SK-N-SH (cell line): Measurements from ENCODE around the gene CTNS. TPM values are rescaled to one million over a fixed set of nuclear protein-coding genes. Genes with fewer than 3 reads are reported as not detected.

Experiments
- CTCF ChIA-PET: fragments of 300-600, 350-600 bp; formaldehyde crosslinking; extraction: SDS; loops from one replicate; lab custom pipeline; 2021; lab: Yijun Ruan, JAX
- POLR2A ChIA-PET: fragments of 350-600 bp; sonication (Branson Sonifier 250); formaldehyde crosslinking; extraction: SDS; loops from one replicate; lab custom pipeline; 2020; ENCODE audit warnings: antibody characterized with exemption, inconsistent platforms; lab: Yijun Ruan, JAX
- DNase-seq: peaks from one replicate; pipeline ENCODE4 v3.0.0; 2012
- H2AFZ ChIP-seq: fragments of 200-600 bp; sonication (generic); 2 replicates; pipeline ENCODE4 v1.8.1; 2016; ENCODE audit warnings: antibody characterized with exemption, mild to moderate bottlenecking, low read depth
- H3F3A ChIP-seq: fragments of 200-600 bp; sonication (generic); replicated peaks from 2 replicates; pipeline ENCODE3; 2016; ENCODE audit warnings: antibody characterized with exemption, mild to moderate bottlenecking; ENCODE audit not compliant: insufficient read depth
- H3K27ac ChIP-seq, 2 experiments: fragments of 200-500 bp in 1 of 2; fragments of 200-600 bp in 1 of 2; sonication (Bioruptor generic) in 1 of 2; sonication (generic), shearing (Covaris generic) in 1 of 2; 2 replicates each; pipeline versions ENCODE4 v1.5.1 to v1.6.1; 2014 to 2016; ENCODE audit warnings: low read depth in 2 of 2, inconsistent platforms in 1 of 2, low read length in 1 of 2, mild to moderate bottlenecking in 1 of 2, mixed read lengths in 1 of 2
- H3K27me3 ChIP-seq: fragments of 200-600 bp; sonication (generic), shearing (Covaris generic); 2 replicates; pipeline ENCODE4 v1.6.1; 2016; ENCODE audit warnings: mixed run types; ENCODE audit not compliant: insufficient read depth
- H3K36me3 ChIP-seq, 2 experiments: fragments of 200-500 bp in 1 of 2; fragments of 200-600 bp in 1 of 2; sonication (Bioruptor generic) in 1 of 2; sonication (generic) in 1 of 2; replicated peaks in 1 of 2; 2 replicates each; pipeline versions ENCODE3 to v1.5.1; 2014 to 2016; ENCODE audit warnings: low read length in 1 of 2, mild to moderate bottlenecking in 1 of 2; ENCODE audit not compliant: insufficient read depth in 2 of 2, control insufficient read depth in 1 of 2
- H3K4me1 ChIP-seq, 2 experiments: fragments of 200-500 bp in 1 of 2; fragments of 200-600 bp in 1 of 2; sonication (Bioruptor generic) in 1 of 2; sonication (generic), shearing (Covaris generic) in 1 of 2; 2 replicates each; pipeline versions ENCODE4 v1.5.1 to v1.6.1; 2014 to 2016; ENCODE audit warnings: low read depth in 1 of 2, low read length in 1 of 2, mixed run types in 1 of 2; ENCODE audit not compliant: insufficient read depth in 2 of 2, control insufficient read depth in 1 of 2
- H3K4me2 ChIP-seq: fragments of 200-600 bp; sonication (generic), shearing (Covaris generic); 2 replicates; pipeline ENCODE4 v1.6.1; 2017; ENCODE audit warnings: mixed run types
- H3K4me3 ChIP-seq, 2 experiments: fragments of 200-500 bp in 1 of 2; fragments of 200-600 bp in 1 of 2; sonication (Bioruptor generic) in 1 of 2; sonication (generic), shearing (Covaris generic) in 1 of 2; 2 replicates each; pipeline versions ENCODE4 v1.5.1 to v1.8.1; 2014 to 2016; ENCODE audit warnings: low read depth in 2 of 2, inconsistent platforms in 1 of 2, low read length in 1 of 2, mild to moderate bottlenecking in 1 of 2, mixed read lengths in 1 of 2, moderate library complexity in 1 of 2
- H3K79me2 ChIP-seq: fragments of 200-600 bp; sonication (generic); 2 replicates; pipeline ENCODE4 v1.8.1; 2017; ENCODE audit warnings: mild to moderate bottlenecking; ENCODE audit not compliant: insufficient read depth
- H3K9ac ChIP-seq: fragments of 200-600 bp; sonication (generic); 2 replicates; pipeline ENCODE4 v1.6.1; 2017; ENCODE audit warnings: mixed run types
- H3K9me2 ChIP-seq: fragments of 200-600 bp; sonication (generic); 2 replicates; pipeline ENCODE4 v1.6.1; 2017; ENCODE audit warnings: mixed run types
- H3K9me3 ChIP-seq: fragments of 200-600 bp; sonication (generic); 2 replicates; pipeline ENCODE4 v1.6.1; 2017; ENCODE audit warnings: mixed run types, mild to moderate bottlenecking, moderate library complexity
- H4K20me1 ChIP-seq: fragments of 200-600 bp; sonication (generic); 2 replicates; pipeline ENCODE4 v1.6.1; 2017; ENCODE audit warnings: mild to moderate bottlenecking, mixed run types; ENCODE audit not compliant: insufficient read depth
- CHD2 ChIP-seq: fragments of 150-350 bp; IDR thresholded peaks from 2 replicates; pipeline ENCODE4 v1.6.1; 2018; ENCODE audit warnings: low read length; ENCODE audit not compliant: partially characterized antibody
- CTCF ChIP-seq: fragments of 200-600 bp; sonication (generic); IDR thresholded peaks from 2 replicates; pipeline ENCODE4 v1.6.1; 2017; ENCODE audit warnings: antibody characterized with exemption, mild to moderate bottlenecking, moderate library complexity
- ELF1 ChIP-seq: IDR thresholded peaks from 2 replicates; pipeline ENCODE4 v1.4.0; 2012
- FOXM1 ChIP-seq: IDR thresholded peaks from 2 replicates; pipeline ENCODE4 v1.4.0; 2012; ENCODE audit warnings: low read depth, mild to moderate bottlenecking
- GABPA ChIP-seq: IDR thresholded peaks from 2 replicates; pipeline ENCODE4 v1.4.0; 2012; ENCODE audit warnings: low read depth, mild to moderate bottlenecking
- IRF3 ChIP-seq: fragments of 150-350 bp; IDR thresholded peaks from 2 replicates; pipeline ENCODE4 v1.6.1; 2016; ENCODE audit warnings: mild to moderate bottlenecking, low read depth, low read length
- JUND ChIP-seq: IDR thresholded peaks from 2 replicates; pipeline ENCODE4 v1.4.0; 2012
- NRF1 ChIP-seq: IDR thresholded peaks from 2 replicates; pipeline ENCODE4 v1.6.1; 2012; ENCODE audit warnings: low read depth, mild to moderate bottlenecking, low read length
- POLR2AphosphoS5 ChIP-seq: IDR thresholded peaks from 2 replicates; pipeline ENCODE4 v1.6.1; 2012; ENCODE audit warnings: low read depth, low read length
- RAD21 ChIP-seq: IDR thresholded peaks from 2 replicates; pipeline ENCODE4 v1.6.1; 2012; ENCODE audit warnings: mild to moderate bottlenecking, low read length
- RXRA ChIP-seq: IDR thresholded peaks from 2 replicates; pipeline ENCODE4 v1.4.0; 2012; ENCODE audit warnings: low read depth, mild to moderate bottlenecking, borderline replicate concordance
- SIN3A ChIP-seq: IDR thresholded peaks from 2 replicates; pipeline ENCODE4 v1.6.1; 2012; ENCODE audit warnings: low read depth, mild to moderate bottlenecking, low read length, moderate library complexity, borderline replicate concordance
- TAF1 ChIP-seq: IDR thresholded peaks from 2 replicates; pipeline ENCODE4 v1.6.1; 2012; ENCODE audit warnings: low read depth, mild to moderate bottlenecking, low read length, moderate library complexity, borderline replicate concordance
- TEAD4 ChIP-seq: IDR thresholded peaks from 2 replicates; pipeline ENCODE4 v1.4.0; 2012; ENCODE audit warnings: mild to moderate bottlenecking, borderline replicate concordance; ENCODE audit not compliant: insufficient read depth
- USF1 ChIP-seq: IDR thresholded peaks from 2 replicates; pipeline ENCODE4 v1.4.0; 2012; ENCODE audit warnings: low read depth, borderline replicate concordance
- USF2 ChIP-seq: fragments of 150-350 bp; IDR thresholded peaks from 2 replicates; pipeline ENCODE4 v1.6.1; 2017; ENCODE audit warnings: antibody characterized with exemption, low read length, low read depth, borderline replicate concordance
- YY1 ChIP-seq: IDR thresholded peaks from 2 replicates; pipeline ENCODE4 v1.4.0; 2012; ENCODE audit warnings: low read depth, mild to moderate bottlenecking
- WGBS: methylation state at CpG from one replicate; pipeline ENCODE4 v1.1.6; 2017; ENCODE audit warnings: low lambda C conversion rate; 5-methylcytosine and 5-hydroxymethylcytosine counted together
- polyA plus RNA-seq, 3 experiments: library from polyadenylated mRNA; depleted of rRNA; stranded (reverse); fragments of >200 nt; gene quantifications; 2 replicates each; pipeline ENCODE4 v1.2.3, GENCODE V29; 2012

CTNS gene
- polyA plus RNA-seq, 1 of the 3 experiments (the other 2 are of a cell fraction) = 8.2 TPM

GRCh38 chr17:3645310-3645709 lies 8.8 kb downstream of the CTNS start:
- Histone ChIP-seq H3F3A (no peaks in the 10 kb centered on the region), H3K27me3 (no peaks in the 10 kb centered on the region), H3K9me2 (no peaks in the 10 kb centered on the region), H3K4me1 (no peaks in the 10 kb centered on the region), H3K36me3 (peaks cover 0 to 8% of the 10 kb centered on the region in 2 experiments), H3K9me3 (no peaks in the 10 kb centered on the region), H3K4me2 (no peak overlapping the region), H2AFZ (no peak overlapping the region), H3K27ac (no peak overlapping the region), H4K20me1 (no peaks in the 10 kb centered on the region), H3K4me3 (no peak overlapping the region), H3K9ac (no peak overlapping the region), H3K79me2 (no peaks in the 10 kb centered on the region)
- no peak for TF ChIP-seq USF1
- no peak for TF ChIP-seq USF2
- ChIA-PET POLR2A (no interaction called here), CTCF (interaction anchor here (1.2 to 1.3 kb wide), 2 partner anchors 43 to 597 kb away, joined by 4 to 6 read pairs; no protein-coding TSS in a partner anchor)
- 59% methylated on average over 4 of the region's 5 CpGs for WGBS
- no peak for DNase-seq

- peaks cover 0 to 8% of the 10 kb centered on the region in 2 experiments for H3K36me3 ChIP-seq
- H3K4me3 ChIP-seq = no peak overlapping the region
- ChIA-PET CTCF (interaction anchor here (1.0 to 5.3 kb wide), 12 partner anchors 10 to 861 kb away, joined by 3 to 35 read pairs (median 4); partner anchors contain the start of genes CTNS, NCBP3, SHPK and TAX1BP3), POLR2A (no interaction called here)
- no peaks in the 10 kb centered on the region for H3F3A ChIP-seq
- DNase-seq = no peak
- H3K4me2 ChIP-seq = no peak overlapping the region
- TF ChIP-seq JUND (no peak), USF2 (no peak), FOXM1 (no peak), GABPA (no peak), ELF1 (no peak), RAD21 (no peak), CTCF (no peak), POLR2AphosphoS5 (no peak), TEAD4 (no peak), RXRA (no peak), NRF1 (no peak), YY1 (no peak), SIN3A (no peak), TAF1 (no peak), IRF3 (no peak), CHD2 (no peak)
- WGBS = 89% methylated on average over 12 of the region's 12 CpGs
- no peaks in the 10 kb centered on the region for H4K20me1 ChIP-seq
- no peaks in the 10 kb centered on the region for H3K9me3 ChIP-seq
- H2AFZ ChIP-seq = no peak overlapping the region
- no peaks in the 10 kb centered on the region for H3K27me3 ChIP-seq
- no peak overlapping the region for H3K9ac ChIP-seq
- H3K79me2 ChIP-seq = no peaks in the 10 kb centered on the region
- H3K27ac ChIP-seq = no peak overlapping the region
- H3K9me2 ChIP-seq = no peaks in the 10 kb centered on the region
- no peaks in the 10 kb centered on the region for H3K4me1 ChIP-seq
Measured at GRCh38 chr17:3647251-3647650, 10.7 kb downstream of the CTNS start.
